HG03460 (cell line): ENCODE measurements around the gene POLRMT.
"Not testable (repeated sequence)": the region's sequence is repeated elsewhere in the genome, so short reads cannot be mapped to it uniquely, and the experiment has no call there.

Experiments
- ATAC-seq: cut with Tn5 transposase; IDR thresholded peaks from one replicate; pipeline ENCODE4 v1.9.1; 2021; ENCODE audit not compliant: unreplicated experiment

Gene POLRMT

DNA sequence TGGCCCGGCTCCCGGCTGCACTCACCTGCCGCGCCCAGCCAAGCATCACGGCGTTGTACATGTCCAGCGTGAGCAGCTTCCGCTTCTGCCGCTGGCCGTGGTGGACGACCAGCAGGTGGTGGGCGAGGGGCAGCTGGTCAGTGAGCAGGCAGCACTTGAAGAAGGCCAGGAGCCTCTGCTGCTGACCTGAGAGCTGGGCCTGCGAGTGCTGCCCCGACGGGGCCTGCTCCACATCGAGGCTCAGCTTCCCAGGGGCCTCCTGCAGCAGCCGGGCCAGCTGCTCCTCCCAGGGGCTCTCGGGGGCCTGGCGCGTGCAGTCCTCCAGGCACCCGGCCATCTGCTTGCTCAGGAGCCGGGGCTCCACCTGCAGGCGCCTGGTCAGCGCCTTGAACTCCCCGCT is 3.8 kb downstream of the POLRMT start:
- not testable (repeated sequence) for ATAC-seq

DNA sequence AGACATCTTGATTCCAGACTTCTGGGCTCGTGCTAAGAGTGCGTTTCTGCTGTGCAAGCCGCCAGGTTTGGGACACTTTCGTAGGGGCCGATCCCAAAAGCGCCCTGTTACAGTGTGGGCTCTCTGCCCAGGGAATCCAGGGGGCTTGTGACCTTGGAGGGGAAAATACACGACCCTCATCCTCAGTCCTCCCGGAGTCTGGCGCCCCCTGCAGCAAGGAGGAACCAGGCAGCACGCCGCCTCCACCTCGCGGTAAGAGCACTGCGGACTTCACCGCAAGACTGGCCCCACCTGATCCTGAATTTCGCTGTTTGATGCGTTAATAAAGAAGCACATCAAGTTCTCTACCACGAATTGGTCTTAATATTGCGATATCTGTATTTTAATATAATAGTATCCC is 5.2 kb downstream of the POLRMT start:
- ATAC-seq = no peak

DNA sequence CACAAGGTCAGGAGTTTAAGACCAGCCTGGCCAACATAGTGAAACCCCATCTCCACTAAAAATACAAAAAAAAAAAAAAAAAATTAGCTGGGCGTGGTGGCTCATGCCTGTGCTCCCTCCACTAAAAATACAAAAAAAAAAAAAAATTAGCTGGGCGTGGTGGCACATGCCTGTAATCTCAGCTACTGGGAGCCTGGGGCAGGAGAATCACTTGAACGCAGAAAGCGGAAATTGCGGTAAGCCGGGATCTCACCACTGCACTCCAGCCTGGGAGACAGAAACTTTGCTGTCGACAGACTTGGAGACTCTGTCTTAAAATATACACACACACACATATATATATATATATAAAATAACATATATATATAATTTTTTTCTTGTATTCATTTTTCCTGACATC is 6.8 kb downstream of the POLRMT start:
- ATAC-seq = not testable (repeated sequence)

DNA sequence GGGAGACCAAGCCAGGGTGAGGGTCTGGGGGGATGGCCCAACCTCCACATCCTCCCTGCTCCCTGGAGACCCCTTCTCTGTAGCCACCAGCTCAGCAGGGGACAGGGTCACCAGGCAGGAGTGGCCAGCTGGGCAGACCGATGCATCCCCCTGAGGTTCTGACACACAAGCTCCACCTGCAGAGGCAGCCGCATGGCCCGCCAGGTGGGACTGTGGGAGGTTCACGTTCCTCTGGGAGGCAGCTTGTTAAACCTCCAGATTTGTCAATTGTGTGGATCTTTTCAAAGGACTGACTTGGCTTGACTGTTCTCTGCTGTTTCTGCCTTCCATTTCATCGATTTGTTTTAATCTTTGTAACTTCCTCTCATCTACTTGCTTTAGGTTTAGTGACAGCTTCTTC is 8.1 kb downstream of the POLRMT start:
- no peak for ATAC-seq

DNA sequence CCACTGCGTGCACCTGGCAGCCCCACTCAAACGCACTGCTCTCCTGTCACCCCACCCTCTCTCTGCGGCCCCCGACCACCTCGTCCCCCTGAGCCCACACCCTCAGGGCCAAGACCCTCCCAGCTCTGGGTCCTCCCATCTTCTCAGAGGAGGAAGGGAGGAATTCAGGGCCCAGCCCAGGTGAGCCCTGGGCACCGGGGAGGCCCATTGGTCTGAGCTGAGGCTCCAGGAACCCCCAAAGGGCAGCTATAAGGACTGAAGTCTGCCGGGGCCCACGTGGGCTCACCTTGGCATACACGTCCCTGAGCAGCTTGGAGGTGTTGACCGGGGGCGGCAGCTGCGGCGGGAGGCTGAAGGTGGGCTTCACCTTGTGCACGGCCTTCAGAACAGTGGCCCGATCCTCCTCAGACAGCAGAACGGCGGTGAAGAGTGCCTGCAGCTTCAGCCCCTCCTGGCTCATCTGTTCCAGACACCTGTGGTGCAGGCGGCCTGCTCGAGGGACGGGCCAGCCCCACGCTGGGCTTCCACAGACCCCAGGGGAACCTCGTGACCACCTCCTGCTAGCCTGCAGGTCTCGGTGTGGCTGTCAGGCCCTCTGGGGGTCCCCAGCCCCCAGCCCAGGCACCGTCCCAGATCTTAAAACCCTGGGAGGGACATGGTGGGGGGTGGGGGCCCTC is 8.8 kb downstream of the POLRMT start:
- ATAC-seq = no peak

DNA sequence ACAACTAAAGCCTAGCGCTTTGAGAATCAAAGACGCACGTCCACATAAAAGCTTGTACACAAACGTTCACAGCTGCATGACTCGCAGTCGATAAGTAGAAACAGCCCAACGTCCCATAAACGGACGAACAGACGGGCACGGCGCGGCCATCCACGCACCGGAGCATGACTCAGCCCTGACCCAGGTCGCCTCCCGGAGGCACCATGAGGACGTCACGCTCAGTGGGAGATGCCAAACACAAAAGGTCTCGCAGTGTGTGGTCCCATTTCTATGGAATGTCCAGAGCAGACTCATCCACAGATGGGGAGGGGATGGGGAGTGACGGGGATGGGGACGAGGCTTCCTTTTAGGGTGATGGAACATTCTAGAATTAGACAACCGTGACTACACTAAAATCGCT is 9.4 kb downstream of the POLRMT start:
- ATAC-seq = no peak

DNA sequence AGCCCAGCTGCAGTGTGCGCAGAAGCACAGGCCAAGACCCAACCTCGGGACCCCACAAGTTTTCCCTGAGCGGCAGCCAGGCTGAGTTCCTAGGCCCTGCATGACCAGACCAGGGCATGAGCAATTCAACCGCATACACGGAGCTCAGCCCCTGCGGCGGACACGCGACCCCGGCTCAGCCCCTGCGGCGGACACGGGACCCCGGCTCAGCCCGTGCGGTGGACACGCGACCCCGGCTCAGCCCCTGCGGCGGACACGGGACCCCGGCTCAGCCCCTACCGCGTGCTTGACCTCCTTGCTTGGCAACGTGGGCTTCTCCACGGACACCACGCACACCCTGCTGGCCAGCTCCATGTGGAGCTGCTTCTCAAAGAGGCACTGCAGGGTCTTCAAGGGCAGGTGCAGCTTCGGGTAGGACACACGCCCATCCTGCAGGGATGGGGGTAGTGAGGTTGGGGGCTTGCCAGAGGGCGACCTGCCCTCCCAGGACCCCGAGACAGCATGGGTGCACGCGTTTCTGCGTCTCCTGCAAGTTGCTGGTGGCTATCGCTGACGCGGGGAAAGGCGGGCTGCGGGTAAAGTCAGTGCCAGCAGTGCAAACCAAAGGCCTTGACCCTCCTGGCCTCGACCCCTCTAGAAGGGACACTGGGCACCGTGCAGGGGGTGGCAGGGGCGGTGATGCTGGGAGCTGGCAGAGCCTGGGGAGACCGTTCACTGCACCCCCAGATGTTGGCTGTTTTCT is 10.0 kb downstream of the POLRMT start:
- ATAC-seq = no peak

DNA sequence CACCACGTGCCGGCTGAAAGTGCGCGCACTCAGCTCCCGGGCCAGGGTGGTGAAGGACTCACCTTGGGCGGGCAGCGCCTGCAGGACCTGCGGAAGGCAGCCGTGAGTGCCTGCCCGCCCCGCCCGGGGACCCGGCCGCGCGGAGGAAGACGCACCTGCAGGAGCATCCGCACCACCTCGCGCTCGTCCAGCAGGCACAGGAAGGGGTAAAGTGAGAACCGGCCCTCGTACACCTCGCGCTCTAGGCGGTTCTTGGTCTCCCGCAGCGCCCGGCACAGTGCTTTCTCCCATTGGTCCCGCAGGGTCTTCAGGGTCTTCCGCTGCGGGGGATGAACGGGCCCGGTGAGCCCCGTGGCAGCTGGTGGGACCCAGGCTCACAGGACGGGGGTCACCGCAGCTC is 10.7 kb downstream of the POLRMT start:
- no peak for ATAC-seq

DNA sequence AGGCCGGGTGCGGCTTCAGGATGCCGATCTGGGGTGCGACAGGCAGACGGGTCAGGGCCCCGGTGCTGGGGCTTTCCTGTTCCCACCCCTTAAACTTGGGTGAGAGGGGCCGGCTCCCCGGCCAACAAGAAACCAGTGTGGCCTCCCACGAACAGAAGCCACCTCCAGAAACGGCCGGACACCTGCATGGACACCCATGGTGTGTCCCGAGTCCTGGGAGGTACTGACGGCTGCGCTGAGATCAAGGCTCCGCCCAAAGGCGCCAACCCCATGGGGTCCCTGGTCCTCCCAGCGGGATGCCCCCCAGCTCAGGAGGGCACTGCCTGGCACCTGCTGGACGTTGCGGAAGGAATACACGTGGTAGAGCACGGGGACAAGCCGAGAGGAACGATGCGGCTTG is 11.5 kb downstream of the POLRMT start:
- no peak for ATAC-seq

DNA sequence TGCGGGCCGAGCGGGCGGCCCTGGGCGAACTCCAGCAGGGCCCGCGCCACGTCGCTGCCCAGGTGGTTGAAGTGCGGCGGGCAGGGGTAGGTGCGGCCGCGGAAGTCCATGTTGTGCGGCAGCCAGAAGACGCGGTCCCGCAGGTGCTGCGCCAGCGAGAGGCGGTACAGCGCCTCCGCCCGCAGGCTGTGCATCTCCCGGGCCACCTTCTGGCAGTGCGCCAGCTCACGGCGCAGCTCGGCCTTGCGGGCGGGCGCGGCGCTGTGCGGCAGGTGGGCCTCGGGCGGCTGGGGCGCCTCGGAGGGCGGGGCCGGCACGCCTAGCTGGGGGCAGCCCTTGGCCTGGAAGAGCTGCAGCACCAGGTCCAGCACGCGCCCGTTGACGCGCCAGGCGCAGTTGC is 12.1 kb downstream of the POLRMT start:
- not testable (repeated sequence) for ATAC-seq

DNA sequence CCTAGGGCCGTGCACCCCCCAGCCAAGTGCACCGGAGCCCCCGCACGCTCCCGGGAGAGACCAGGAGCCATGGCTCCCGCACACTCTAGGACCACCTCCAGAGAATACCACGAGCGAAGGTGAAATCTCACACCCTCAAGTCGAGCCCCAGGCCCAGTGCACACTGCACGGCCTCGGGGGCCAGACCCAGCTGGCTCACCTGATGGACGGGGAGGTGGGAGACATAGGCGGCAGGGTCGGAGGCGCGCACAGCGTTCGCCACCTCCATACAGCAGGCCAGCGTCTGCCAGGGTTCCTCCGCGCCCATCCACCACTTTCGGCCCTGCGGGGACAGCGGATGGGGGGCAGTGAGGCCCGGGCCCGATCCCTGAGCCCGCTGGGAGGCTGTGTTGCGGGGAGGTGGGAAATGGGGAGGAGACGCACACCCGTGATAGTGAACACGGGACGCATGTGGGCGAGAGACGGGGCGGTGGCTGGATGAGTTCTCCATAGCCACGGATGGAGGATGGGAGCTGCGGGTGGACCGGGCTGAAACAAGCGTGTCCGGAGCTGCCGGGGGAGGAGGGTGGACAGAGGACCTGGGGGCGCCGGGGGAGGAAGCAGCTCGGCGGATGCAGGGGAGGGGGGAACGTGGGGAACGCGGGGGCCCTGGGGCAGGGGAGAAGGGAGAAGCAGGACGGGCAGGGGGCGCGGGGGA is 13.0 kb downstream of the POLRMT start:
- no peak for ATAC-seq

DNA sequence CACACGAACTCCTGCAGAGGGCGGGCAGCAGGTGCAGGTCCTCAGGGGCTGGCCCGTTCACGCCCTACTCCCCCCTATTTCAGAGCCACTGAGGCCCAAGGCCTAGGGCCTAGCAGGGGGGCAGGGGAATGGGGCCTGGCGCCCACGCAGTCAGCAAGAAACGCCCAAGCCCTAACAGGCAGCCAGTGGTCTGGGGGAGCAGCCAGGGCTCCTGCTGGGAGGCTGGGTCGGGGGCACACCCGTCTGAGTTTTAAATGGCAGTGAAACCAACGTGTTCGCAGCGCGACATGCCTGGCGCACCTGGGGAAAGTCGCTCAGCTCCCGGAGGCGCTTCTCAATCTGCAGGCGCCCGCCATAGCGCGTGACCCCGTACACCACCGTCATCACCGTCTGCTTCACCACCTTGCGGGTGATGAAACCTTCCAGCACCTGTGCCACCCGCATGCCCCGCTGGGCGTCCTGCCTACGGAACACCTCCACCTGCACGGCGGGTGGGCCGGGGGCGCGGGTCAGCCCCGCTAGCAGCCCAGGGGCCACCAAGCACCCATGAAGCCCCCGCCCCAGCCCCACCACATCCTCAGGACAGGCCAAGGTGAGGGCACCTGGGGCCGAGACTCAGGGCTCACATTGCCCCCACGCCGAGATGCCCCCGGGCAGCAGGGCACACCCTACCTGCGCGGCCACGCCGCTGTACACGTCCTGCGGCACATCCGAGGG is 13.9 kb downstream of the POLRMT start:
- no peak for ATAC-seq

DNA sequence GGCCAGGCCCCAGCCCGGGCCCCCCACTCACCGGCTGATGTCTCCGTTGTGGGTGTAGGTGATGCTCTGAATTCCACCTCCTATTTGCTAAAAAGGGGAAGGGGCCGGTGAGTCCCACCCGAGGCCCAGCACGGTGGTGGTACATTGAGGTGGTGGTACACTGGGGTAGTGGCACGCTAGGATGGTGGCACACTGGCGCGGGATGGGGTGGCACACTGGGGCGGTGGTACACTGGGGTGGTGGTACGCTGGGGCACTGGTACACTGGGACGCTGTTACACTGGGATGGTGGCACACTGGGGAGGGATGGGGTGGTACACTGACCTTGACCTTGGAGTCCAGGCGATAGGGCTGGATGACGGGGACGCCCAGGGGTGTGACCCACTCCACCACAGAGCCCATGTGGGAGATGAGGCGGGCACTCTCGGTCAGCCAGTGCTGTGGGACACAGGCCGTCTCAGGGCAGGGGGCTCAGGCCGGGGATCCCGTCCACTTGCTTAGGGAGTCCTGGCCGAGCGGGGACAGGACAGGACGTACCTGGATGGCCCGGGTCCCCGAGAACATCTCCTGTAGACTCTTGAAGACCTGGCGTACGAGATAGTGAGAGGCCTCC is 14.6 kb downstream of the POLRMT start:
- no peak for ATAC-seq

DNA sequence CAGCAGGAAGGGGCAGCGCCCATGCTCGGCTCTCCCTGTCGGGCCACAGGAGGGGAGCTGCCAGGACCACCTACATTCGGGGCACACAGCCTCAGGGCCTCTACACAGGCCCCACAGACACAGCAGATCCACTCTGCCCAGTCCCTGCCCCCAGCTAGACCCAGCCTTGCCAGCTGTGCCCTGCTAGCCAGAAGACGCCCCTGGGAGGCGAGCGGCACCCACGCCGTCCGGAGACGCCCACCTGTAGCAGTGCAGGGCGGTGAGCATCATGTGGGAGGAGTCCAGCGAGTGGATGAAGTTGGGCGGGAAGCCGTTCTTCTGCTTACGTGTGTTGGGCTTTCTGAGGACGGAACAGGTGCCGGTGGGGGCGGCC is 15.1 kb downstream of the POLRMT start:
- ATAC-seq = no peak

DNA sequence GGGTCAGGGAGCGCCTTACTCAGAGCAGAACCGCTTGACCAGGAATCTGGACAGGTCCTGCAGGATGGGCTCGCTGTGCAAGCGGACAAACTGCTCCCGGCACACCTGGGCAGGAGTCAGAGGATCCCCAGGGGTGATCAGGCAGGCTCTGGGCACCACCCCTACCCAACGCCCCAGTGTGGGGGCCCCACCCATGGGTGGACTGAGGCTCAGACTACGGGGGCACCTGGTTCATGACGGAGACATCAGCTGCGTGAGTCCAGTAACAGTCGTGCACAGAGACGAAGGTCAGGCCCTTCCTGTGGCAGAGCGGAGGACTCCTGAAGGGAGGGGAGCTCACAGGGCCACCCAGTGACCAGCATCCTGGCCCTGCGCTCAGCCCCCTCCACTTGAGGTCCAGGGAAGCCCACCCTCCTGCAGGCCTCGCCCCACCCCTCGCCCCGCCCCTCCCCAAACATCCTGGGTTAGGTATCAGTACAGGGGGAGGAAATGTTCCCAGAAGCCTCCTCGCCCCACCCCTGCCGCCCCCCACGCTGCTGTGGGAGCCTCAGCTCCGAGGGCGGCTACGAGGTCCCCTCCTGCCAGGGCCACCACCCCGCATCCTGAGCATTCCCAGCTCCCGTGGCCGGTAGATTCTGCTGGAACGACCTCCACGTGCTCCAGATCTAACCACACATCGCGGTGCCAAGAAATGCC is 15.6 kb downstream of the POLRMT start:
- ATAC-seq = no peak

DNA sequence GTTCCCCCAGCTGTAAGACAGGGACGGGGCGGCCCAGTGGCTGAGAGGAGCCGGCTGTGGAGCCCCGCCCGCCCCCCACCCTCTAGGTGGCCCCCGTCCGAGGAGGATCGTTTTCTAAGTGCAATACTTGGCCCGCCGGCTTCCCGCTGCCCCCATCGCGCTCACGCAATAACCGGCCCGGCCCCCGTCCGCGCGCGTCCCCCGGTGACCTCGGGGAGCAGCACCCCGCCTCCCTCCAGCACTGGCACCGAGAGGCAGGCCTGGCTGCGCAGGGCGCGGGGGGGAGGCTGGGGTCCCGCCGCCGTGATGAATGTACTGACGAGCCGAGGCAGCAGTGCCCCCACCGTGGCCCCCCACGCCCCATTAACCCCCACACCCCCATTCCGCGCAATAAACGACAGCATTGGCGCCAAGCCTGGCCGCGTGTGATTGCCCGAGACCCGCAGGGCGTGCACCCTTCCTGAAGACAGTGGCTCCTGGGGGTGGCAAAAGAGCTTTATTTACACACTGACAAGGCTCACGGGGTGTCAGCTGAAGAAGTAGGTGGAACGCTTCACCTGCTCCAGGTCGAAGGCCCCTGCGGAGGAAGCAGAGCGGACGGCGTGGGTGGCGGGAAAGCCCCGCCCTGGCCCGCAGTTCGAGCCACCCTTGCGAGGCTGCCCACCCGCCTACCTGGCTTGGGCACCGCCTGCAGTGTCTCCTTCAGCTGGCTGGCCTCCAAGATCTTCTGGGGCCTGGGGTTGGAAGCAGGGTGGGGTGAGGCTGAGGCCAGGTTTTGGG is 16.4 kb downstream of the POLRMT start:
- ATAC-seq = no peak

DNA sequence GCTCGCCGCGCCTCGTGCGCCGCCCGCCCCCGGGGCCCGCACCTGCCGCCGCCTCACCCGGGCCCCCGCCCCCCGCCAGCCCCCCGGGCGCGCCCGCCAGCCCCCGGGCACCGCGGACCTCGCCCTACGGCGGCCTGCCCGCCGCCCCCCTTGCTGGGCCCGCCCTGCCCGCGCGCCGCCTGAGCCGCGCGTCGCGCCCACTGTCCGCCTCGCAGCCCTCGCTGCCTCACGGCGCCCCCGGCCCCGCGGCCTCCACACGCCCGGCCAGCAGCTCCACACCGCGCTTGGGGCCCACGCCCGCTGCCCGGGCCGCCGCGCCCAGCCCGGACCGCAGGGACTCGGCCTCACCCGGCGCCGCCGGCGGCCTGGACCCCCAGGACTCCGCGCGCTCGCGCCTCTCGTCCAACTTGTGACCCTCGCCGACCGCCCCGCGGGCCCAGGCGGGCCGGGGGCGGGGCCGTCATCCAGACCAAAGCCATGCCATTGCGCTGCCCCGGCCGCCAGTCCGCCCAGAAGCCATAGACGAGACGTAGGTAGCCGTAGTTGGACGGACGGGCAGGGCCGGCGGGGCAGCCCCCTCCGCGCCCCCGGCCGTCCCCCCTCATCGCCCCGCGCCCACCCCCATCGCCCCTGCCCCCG is 17.2 kb downstream of the POLRMT start:
- ATAC-seq = no peak

DNA sequence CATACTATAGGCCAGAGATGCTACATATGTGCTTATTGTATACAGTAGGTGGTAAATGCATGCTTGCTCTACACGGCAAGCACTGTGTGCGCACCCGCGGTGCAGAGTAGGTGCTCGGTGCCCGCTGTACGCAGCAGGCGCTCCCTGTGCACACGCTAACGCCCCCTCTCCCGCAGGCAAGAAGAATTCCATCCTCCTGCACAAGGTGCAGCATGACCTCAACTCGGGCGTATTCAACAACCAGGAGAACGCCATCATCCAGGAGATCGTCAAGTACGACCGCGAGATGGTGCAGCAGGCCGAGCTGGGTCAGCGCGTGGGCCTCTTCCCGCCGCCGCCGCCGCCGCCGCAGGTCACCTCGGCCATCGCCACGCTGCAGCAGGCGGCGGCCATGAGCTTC is 17.7 kb downstream of the POLRMT start:
- no peak for ATAC-seq
